Vagina (tissue), 2 donors: Measurements from ENCODE around the gene SAP30BP. TPM values are rescaled to one million over a fixed set of nuclear protein-coding genes. Genes with fewer than 3 reads are reported as not detected.
A peak's percentile ranks its signal among the peaks of the same experiment; 100 is the strongest.

Experiments
- DNase-seq, 2 donors: peaks; one replicate each; pipeline ENCODE4 v3.0.0-alpha.2; 2017; ENCODE audit errors: extremely low spot score in 2 of 2
- H3K27ac ChIP-seq: fragments of 200-600 bp; sonication (generic); one replicate; pipeline ENCODE4 v1.5.1; 2019
- H3K27me3 ChIP-seq: fragments of 200-600 bp; sonication (generic); one replicate; pipeline ENCODE4 v1.5.1; 2019
- H3K36me3 ChIP-seq, 2 donors: fragments of 200-600 bp; sonication (generic); one replicate each; pipeline ENCODE4 v1.5.1; 2017 to 2019
- H3K4me1 ChIP-seq: fragments of 200-600 bp; sonication (generic); one replicate; pipeline ENCODE4 v1.5.1; 2019
- H3K4me3 ChIP-seq, 2 donors: fragments of 200-600 bp; sonication (generic); 1 replicate in 1 of 2; 2 replicates in 1 of 2; pipeline ENCODE4 v1.5.1; 2016 to 2019
- H3K9me3 ChIP-seq: fragments of 200-600 bp; sonication (generic); one replicate; pipeline ENCODE4 v1.5.1; 2019
- CTCF ChIP-seq, 3 experiments: fragments of 450-650 bp in 2 of 3; fragments of 200-600 bp in 1 of 3; sonication (generic) in 1 of 3; IDR thresholded peaks; one replicate each; pipeline ENCODE4 v1.5.1; 2017 to 2019; ENCODE audit warnings: antibody characterized with exemption in 3 of 3, mild to moderate bottlenecking in 2 of 3, moderate library complexity in 2 of 3
- POLR2A ChIP-seq, 2 donors: fragments of 450-650 bp; IDR thresholded peaks; one replicate each; pipeline ENCODE4 v1.6.1; 2017; ENCODE audit warnings: antibody characterized with exemption in 2 of 2, mild to moderate bottlenecking in 2 of 2, moderate library complexity in 2 of 2
- POLR2AphosphoS5 ChIP-seq, 2 donors: sonication (generic); formaldehyde crosslinking; IDR thresholded peaks; one replicate each; pipeline ENCODE4 v1.9.0; 2017; ENCODE audit warnings: antibody characterized with exemption in 2 of 2, mild to moderate bottlenecking in 2 of 2, low read depth in 1 of 2; ENCODE audit not compliant: insufficient read depth in 1 of 2
- intact Hi-C: fragments of 100-400 bp; cut with DNase I; formaldehyde crosslinking; loops from one replicate; pipeline ENCODE4 v1.15.1; 2023
- total RNA-seq: library from RNA; depleted of rRNA; stranded (reverse); fragments of >200 nt; gene quantifications from one replicate; pipeline ENCODE4 v1.2.3, GENCODE V29; 2016

Gene SAP30BP
- 79.1 TPM for total RNA-seq

DNA sequence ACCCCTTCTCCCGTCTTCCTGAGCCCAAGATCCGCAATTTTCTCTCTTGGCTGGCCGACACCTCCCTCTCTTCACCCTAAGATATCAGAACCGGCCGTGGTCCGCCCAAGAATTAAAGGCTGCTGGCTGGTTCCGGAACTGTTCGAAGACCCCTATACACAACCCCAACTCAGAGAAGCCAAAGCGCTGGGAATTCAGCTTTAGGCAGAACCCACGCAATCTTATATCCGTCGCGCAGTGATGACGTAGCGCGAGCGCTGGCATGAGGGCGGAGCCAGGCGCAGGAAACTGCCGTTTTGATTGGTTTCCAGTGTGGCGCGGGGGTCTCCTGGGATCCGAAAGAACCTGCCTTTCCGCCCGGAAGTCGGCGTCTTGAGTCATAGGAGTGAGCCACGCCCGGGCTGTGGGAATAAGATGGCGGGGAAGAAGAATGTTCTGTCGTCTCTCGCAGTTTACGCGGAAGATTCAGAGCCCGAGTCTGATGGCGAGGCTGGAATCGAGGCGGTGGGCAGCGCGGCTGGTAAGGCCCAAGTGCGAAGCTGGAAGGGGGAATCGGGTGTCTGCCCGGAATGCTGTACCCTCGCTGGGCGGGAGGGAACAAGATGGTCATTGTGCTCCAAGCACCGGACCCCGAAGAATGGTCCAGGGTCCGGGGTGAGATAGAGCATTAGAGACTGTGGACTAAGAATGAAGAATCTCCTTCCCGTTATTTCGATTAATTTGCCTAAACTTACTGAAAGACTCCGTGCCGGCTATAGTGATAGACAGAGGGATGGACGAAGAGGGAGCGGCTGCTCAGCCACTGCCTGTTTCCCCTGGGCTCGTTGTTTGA lies at the start of gene SAP30BP, which contains the start of gene RECQL5:
SAP30BP (plus strand) TSS at position 380 of the 832 bp plus-strand sequence; CDS start at position 415, 35 bp downstream.
RECQL5 (minus strand) TSS at position 196 of the 832 bp plus-strand sequence. CDS start 597 bp downstream, outside the sequence.
- H3K27me3 ChIP-seq: no peaks in the 10 kb centered on the region
- H3K36me3 ChIP-seq: peaks cover 0 to 29% of the 10 kb centered on the region in 2 donors
- peak within 1 kb of the TSS; percentile 90 to 96 for H3K4me3 ChIP-seq
- peaks cover 24% of the 10 kb centered on the region for H3K4me1 ChIP-seq
- H3K27ac ChIP-seq: peak within 1 kb of the TSS; percentile 87
- H3K9me3 ChIP-seq: no peaks in the 10 kb centered on the region
- peak; percentile 98 for DNase-seq
- TF ChIP-seq POLR2A (IDR thresholded peaks at IDR 0.05) (peak in 1 of 2 donors; percentile 36), CTCF (IDR thresholded peaks at IDR 0.05) (no peak), POLR2AphosphoS5 (IDR thresholded peaks at IDR 0.05; ENCODE audit: insufficient read depth in 1 of 2, low read depth in 1 of 2) (peak; percentile 97 to 100)
- intact Hi-C loops: no loop called here

DNA sequence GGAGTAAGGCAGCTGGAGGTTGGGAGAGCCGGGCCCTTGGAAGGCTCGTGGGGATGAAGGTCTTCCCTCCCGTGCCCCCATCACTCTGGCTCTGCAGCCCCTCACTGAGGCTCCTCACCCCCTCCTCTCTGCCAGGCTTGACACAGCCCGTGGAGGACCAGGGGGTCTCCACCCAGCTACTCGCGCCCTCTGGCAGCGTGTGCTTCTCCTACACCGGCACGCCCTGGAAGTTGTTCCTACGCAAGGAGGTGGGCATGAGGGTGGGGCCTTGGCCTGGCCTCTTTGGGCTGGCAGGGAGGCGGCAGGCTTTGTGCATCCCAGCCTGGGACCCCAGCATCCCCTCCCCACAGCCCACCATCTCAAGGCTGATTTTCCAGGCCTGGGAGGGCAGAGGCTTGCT lies 49.5 kb upstream of the SAP30BP start:
- no peak overlapping the region for H3K4me3 ChIP-seq
- DNase-seq: no peak
- H3K4me1 ChIP-seq: no peaks in the 10 kb centered on the region
- no peaks in the 10 kb centered on the region for H3K9me3 ChIP-seq
- no peaks in the 10 kb centered on the region for H3K27me3 ChIP-seq
- H3K36me3 ChIP-seq: peaks cover 0 to 61% of the 10 kb centered on the region in 2 donors
- TF ChIP-seq CTCF (IDR thresholded peaks at IDR 0.05) (no peak), POLR2A (IDR thresholded peaks at IDR 0.05) (no peak), POLR2AphosphoS5 (IDR thresholded peaks at IDR 0.05; ENCODE audit: insufficient read depth in 1 of 2, low read depth in 1 of 2) (no peak)
- no peak overlapping the region for H3K27ac ChIP-seq
- intact Hi-C loops: no loop called here

- H3K4me1 ChIP-seq: no peaks in the 10 kb centered on the region
- TF ChIP-seq POLR2AphosphoS5 (IDR thresholded peaks at IDR 0.05; ENCODE audit: insufficient read depth in 1 of 2, low read depth in 1 of 2) (no peak), POLR2A (IDR thresholded peaks at IDR 0.05) (no peak), CTCF (IDR thresholded peaks at IDR 0.05) (no peak)
- no peak overlapping the region for H3K4me3 ChIP-seq
- H3K27ac ChIP-seq: no peak overlapping the region
- DNase-seq: no peak
- H3K27me3 ChIP-seq: no peaks in the 10 kb centered on the region
- H3K36me3 ChIP-seq: peaks cover 0 to 49% of the 10 kb centered on the region in 2 donors
- no peaks in the 10 kb centered on the region for H3K9me3 ChIP-seq
- intact Hi-C loops: no loop called here
Measured at GRCh38 chr17:75619506-75620431, 47.4 kb upstream of the SAP30BP start.

- no peaks in the 10 kb centered on the region for H3K4me1 ChIP-seq
- H3K27ac ChIP-seq: no peak overlapping the region
- peaks cover 0 to 62% of the 10 kb centered on the region in 2 donors for H3K36me3 ChIP-seq
- DNase-seq: no peak
- H3K4me3 ChIP-seq: no peak overlapping the region
- H3K27me3 ChIP-seq: no peaks in the 10 kb centered on the region
- no peaks in the 10 kb centered on the region for H3K9me3 ChIP-seq
- no peak for TF ChIP-seq CTCF (IDR thresholded peaks at IDR 0.05)
- no peak for TF ChIP-seq POLR2A (IDR thresholded peaks at IDR 0.05)
- no peak for TF ChIP-seq POLR2AphosphoS5 (IDR thresholded peaks at IDR 0.05; ENCODE audit: insufficient read depth in 1 of 2, low read depth in 1 of 2)
- intact Hi-C loops: no loop called here
Measured at GRCh38 chr17:75621489-75621888, 45.6 kb upstream of the SAP30BP start.
